Activated T-cell treated with anti-CD3 and anti-CD28 coated beads for 24 hours (primary cell): ENCODE measurements around the gene PFKP.
A peak's percentile ranks its signal among the peaks of the same experiment; 100 is the strongest.
"Not testable (repeated sequence)": the region's sequence is repeated elsewhere in the genome, so short reads cannot be mapped to it uniquely, and the experiment has no call there.

Experiments used
- DNase-seq: peaks from one replicate; pipeline ENCODE4 v3.0.0-alpha.2; 2020; ENCODE audit warnings: low read depth

Gene PFKP

DNA sequence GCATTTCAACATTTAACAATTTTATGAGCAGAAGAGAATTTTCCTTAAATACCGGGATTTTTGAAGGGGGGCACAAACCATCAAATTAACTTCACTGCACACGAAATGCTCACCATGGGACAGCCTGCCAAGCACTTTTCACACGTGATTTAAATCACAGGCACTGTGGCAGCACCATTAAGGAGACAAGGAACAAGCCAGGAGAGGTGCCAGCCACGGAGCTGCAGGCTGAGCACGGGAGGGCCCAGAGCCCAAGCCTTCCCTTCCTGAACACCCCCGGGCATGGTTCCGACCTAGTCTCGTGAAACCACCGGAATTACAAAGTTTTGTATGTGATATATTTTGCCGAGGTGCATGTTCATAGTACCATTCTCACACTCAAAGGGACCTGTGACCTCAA, 91.8 kb downstream of the PFKP start:
- no peak for DNase-seq

DNA sequence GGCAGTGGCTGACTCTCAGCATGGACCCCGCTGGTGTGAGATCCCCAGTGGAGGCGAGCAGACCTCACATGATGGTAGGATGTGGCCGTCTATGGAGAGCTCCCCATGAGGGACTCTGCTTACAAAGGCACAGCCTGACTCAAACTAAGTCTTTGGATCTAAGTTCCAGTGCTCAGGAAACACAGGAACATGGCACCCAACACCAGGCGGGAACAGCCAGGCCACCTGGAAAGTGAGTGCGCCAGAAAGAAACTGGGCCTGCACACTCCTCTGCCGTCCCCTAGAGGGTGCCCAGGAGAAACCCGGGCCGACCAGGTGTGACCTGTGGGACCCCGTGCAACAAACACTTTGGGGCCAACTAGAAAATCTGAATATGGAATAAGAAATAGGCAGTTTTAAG, 95.2 kb downstream of the PFKP start:
- no peak for DNase-seq

DNA sequence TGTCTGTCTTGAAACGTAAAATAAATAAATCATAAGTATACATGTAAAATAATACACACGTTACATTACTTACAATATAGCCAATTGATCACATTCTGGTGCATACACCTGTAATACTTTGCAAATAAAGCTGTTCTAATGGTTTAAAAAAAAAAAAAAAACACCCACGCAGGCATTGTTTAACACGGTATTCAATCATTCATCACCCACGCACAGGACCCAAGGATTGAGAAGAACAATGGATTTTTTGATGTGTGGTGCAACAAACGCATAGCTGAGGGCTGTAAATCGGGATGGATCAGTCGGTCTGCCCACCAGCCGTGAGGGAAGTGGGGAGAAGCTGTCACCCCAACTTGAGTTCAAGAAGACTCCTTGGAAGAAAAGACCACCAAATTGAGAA, 96.5 kb downstream of the PFKP start:
- DNase-seq, result no peak

DNA sequence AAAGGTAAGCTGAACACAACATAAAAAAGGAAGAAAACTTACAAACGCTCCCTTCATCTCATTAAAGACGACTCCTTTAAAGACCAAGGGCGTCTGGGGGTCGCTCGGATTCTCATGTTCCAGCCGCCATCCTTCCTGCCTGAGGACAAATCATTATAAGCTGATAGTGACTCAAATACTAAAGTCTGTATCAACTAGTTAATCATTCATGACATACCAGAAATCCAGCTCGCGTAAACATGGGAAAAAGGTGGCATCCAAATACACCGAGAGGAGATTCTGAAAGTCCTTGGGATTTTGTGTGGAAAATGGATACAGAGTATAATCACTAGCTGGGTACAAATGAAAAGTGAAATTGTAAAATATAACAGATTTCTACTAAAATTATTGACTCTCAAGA, 97.8 kb downstream of the PFKP start:
- no peak for DNase-seq

DNA sequence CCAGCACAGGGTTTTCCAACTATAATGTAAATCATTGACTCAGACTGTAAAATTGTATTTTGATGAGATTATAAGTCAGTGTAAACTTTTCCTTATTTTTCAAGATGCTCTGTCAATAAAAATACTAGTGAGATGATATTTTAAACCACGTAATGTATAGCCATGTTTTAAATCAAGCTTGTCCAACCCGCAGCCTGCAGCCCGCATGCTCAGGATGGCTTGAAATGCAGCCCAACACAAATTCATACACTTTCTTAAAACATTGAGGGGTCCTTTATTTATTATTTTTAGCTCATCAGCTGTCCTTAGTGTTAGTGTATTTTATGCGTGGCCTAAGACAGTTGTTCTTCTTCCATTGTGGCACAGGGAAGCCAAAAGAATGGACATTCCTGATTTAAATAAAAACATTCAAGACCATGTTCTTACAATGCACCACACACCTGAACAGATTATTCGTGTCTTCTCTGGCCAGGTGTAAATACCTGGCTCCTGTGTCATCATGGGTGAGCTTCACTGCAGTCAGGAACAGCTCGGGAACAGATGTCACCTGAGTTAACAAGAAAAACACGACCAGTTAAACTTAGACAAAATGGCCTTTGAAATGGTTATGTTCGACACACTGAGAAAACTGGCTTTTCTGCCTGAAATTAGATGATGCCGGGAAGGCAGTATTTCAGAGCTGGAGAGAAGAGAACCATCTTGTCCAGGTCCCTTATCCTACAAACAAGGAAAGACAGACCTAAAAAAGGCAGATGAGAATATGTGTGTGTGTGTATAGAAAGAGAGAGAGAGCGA, 99.3 kb downstream of the PFKP start:
- no peak for DNase-seq

DNA sequence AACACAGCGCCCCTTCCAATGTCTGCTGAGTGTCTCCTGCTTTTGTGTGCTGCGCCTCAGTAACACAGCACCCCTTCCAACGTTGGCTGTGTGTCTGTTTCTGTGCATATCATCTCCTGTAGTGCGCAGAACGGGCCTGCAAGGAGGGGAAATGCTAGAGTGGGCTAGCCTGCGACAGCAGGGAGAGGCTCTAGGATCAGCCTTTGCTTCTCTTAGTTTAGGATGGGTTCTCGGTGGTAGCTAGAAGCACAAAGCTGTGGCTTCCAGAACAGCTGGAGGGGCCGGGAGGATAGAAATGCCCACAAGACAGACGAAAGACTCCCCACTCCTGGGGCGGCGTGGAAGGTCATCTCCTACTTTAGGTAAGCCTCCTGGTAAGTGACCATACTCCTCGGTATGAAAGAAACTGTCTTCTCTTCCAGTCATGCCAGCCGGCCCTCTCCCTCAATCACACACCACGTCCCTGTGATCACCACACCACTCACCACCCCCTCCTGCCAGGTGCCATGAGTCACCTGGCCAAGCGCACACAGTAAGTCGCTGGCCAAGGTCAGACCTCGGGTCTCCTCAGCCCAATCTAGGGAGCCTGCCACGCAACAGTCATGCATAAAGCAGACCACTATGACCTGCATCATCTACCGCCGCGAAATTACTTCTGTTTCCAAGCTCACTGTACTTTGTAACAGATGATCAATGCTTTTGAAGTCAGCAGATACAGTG, 100.4 kb downstream of the PFKP start:
- no peak for DNase-seq

DNA sequence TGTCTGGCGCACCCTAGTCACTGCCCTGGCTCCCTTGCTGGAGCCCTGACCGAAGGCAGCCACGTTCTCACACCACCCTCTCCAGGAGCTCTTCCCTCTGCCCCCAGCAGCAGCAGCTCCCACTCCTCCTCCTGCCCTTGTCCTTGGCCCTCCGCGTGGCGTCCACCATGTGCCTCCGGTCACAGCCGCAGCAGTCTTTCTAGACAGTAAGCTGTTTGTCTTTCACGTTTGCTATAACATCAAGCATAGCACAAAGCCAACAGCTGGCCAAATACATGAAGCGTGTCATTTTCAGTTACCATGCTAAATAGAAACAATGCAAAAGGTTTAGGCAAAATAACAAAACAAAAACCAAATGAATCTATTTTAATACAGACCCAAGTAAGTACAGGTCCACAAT, 101.9 kb downstream of the PFKP start:
- no peak for DNase-seq

DNA sequence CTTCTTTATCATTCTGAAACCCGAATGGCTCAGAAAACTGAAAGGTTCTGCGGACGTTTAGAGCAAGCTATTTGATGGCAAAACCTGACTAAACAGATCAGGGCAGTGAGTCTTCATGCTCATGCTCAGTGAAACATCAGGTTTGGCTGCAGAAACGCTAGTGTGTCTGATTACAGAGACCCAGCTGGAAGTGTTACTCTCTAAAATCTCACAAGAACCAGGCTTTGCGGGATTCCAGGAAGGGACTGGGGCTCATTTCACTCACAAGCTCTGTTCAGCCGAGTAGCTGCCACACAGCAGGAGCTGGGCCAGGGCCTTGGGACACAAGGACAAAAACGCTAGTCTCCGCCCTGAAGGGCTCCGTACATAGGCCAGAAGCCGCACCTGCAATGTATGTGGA, 102.3 kb downstream of the PFKP start:
- DNase-seq, result no peak

DNA sequence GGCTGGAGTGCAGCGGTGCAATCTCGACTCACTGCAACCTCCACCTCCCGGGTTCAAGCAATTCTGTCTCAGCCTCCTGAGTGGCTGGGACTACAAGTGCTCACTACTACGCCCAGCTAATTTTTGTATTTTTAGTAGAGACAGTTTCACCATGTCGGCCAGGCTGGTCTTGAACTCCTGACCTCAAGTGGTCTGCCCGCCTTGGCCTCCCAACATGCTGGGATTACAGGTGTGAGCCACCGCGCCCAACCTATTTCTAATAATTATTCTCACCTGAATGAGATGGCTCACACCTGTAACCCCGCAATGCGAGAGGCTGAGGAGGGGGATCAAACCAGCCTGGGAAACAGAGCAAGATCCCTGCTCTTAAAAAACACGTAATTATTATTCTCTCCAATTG, 104.1 kb downstream of the PFKP start:
- not testable (repeated sequence) for DNase-seq

DNA sequence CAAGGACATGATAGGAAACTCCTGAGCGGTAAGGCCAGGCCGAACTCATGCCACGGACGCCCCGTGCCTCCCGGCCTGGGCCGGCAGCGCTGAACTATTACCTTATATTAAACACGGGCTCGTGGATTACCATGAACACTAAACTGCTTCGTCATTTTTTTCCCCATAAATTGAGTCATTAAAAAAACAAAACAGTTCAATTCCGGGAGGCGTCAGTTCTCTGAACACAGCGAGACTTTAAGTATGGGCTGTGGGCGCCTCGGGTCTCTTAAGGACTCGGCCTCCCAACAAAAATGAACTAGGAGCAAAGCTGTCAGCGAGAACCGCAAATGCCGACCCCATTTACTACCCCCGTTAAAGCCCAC, 104.7 kb downstream of the PFKP start:
- no peak for DNase-seq

DNA sequence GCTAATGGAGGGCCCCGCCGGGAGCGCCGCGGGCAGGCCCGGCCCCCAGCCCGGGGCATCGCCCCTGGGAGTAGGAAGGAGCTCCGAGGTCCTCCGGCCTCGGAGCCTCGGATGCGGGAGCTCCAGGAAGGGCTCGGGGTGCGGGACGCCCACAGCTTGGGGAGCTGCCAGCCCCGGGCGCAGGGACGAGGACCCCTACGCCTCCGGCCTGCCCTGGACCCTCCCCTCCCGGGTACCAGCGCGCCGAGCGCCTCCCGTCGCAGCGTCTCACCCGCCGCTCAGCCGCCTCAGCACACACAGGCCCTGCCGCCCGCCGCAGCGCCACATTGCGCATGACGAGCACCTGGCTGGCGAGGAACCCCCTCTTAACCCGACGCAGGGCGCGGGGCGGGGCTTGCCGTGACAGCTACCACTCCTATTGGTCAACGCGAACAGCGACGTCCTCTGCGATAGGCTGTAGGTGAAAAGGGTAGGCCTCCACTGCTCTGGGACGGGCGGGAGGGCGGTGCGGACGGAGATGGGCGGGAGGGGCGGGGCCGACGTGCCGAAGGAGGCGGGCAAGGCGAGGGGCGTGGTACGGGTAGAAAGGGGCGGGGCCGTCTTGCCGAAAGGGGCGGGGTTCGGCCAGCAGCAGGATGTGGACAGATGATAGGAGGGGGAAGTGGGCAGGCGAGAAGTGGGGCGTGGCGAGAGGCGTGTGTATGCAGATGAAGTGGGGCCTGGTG, 105.3 kb downstream of the PFKP start, which contains the start of gene PITRM1:
PITRM1 (minus strand) TSS at position 337 of the 725 bp plus-strand sequence; CDS start at position 327, 10 bp downstream.
- DNase-seq, result peak; percentile 98

DNA sequence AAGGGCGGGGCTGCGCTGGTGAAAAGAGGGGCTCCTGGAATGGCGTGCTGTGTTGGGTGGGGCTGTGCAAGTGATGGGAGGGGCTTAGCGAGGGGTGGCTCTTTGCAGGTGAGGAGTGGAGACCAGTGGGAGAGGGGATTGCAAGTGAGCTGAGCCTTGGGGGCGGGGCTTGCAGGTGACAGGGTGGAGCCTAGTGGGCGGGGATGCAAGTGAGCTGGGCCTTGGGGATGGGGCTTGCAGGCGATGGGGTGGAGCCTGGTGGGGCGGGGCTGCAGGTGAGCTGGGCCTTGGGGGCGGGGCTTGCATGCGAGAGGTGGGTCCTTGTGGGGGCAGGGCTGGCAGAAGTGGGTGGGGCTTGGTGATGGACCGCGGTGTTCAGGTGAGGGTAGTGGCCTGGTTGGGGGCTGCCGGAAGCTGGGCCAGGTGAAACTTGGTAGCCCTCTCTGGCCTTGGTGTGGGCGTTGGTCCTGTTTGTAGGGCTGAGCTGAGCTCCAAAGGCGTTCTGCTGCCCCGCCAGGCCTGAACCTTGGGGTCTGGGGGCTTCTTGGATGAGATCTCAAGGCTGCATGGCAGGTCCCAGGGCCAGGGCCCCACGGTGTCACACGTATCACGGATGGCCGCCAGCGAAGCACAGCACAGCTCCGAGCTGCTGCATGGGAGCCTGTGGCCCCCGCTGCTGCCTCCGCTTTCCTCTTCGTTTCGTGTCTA, 106.0 kb downstream of the PFKP start:
- no peak for DNase-seq

DNA sequence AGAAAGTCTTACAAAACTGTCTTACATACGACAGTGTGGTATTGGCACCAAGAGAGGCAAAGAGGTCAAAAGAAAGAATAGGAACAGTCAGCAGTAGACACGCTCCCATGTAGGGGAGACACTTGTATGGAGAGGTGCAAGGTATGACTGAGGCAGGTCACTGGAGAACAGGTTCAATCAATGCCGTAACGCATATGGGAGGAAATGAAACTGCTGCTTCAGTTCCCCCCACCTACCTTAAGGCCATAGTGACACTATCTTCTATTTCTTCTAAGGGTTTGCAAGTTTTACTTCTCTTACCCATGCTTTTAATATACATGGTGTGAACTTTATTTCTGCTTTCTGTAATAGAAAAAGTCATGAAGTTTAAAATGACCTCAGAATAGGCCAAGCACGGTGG, 110.7 kb downstream of the PFKP start:
- no peak for DNase-seq

DNA sequence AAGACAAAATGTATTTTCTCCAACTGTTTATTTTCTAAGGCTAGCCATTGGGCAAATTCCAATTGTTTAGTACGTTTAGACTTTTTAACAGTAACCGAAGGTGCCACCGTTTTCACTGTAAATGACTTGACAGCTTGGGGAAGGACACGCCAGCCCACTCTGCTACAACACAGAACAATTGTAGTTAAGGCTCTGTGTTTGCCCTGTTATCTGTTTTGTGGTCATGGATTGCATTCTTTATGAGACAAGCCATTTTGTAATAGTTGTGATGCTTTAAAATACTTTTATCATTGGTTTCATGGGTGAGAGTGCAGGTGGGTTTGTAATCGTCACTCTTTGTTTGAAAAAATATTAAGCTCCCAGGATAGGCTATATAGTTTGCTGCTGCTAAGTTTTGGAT, 111.8 kb downstream of the PFKP start:
- no peak for DNase-seq

DNA sequence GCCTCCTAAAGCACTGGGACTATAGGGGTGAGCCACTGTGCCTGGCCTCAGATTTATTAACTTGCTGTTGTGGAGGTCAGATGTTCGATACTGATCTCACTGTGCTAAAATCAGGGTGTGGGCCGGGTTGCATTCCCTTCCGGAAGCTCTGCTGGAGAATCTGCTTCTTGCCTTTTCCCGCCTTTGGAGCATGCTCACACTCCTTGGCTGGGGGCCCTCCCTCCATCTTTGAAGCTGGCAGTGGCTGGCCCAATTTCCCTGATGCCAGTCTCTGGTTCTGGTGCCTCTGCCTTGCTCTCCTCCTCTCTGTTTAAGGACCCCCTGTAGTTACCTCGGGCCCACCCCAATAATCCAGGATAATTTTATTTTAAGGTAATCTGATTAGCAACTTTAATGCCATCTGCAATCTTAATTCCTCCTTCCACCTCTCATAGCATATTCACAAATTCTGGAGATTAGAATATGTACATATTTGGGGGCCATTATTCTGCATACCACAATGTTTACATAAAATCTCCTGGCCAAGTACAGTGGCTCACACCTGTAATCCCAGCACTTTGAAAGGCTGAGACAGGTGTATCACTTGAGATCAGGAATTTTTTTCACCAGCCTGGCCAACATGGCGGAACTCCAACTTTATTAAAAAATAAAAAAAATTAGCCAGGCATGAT, 113.1 kb downstream of the PFKP start:
- DNase-seq, result no peak

DNA sequence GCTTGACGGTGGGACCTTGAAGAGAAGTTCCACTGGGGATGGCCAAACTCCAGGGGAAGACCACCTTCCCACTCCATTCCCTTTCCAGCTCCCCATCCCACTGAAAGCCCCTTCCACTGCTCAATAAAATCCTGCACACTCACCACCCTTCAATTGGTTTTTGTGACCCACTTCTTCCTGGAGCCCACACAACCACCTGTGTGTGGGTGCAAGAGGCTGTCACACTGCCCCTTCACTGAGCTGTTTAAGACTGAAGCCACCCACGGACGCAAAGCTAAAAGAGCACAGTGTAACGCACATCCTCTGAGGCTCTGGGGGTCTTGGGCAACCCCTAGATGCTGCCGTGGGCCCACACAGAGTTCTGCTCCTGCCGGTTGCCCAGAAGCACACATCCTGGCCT, 118.0 kb downstream of the PFKP start:
- DNase-seq, result no peak

DNA sequence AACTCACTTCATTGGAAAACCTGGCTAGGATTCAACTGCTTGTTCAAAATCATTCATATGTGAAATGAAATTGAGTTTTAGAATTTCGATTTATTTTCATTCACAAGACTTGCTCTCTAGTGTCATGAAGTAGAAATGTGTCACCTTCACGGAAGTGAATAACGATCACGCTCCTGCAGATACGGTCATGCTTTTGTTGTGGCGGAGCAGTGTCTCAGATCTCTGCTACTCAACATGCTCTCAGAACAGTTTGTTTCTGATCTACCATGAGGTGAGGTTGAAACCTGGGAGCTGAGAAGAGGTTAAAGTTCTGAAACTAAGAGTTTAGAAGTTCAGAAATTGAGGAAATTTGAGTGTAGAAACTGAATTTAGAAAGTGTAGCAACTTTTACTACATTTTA, 119.0 kb downstream of the PFKP start:
- peak; percentile 52 for DNase-seq
